ENCODE results near the gene UBL4A. TPM values are rescaled to one million over a fixed set of nuclear protein-coding genes. Genes with fewer than 3 reads are reported as not detected.

UBL4A gene
- total RNA-seq, 4 donors from 2014 or later: 25.8 to 50.5 (median 46.4) TPM

- DNase-seq (ENCODE audit: low spot score in 2 of 2): no peak
- Histone ChIP-seq H3K4me1 (peaks cover 20% of the 10 kb centered on the region), H3K36me3 (peaks cover 13% of the 10 kb centered on the region), H3K4me3 (peak overlapping the region; percentile 62), H3K9me3 (no peaks in the 10 kb centered on the region), H3K27ac (peak overlapping the region; percentile 34), H3K27me3 (no peaks in the 10 kb centered on the region)
- TF ChIP-seq EP300 (IDR thresholded peaks at IDR 0.05): no peak
- TF ChIP-seq CTCF (IDR thresholded peaks at IDR 0.05): no peak
- 34% methylated on average over 36 of the region's 65 CpGs for WGBS
Observed at GRCh38 chrX:154457491-154458115, 28.8 kb downstream of the UBL4A start.

GRCh38 chrX:154452823-154453222 is 33.6 kb downstream of the UBL4A start:
- no peaks in the 10 kb centered on the region for H3K4me1 ChIP-seq
- H3K36me3 ChIP-seq: peaks cover 23% of the 10 kb centered on the region
- WGBS: 86% methylated on average over 9 of the region's 9 CpGs
- DNase-seq (ENCODE audit: low spot score in 2 of 2): no peak
- H3K27ac ChIP-seq: no peak overlapping the region
- no peak overlapping the region for H3K4me3 ChIP-seq
- H3K27me3 ChIP-seq: no peaks in the 10 kb centered on the region
- TF ChIP-seq EP300 (IDR thresholded peaks at IDR 0.05): no peak
- TF ChIP-seq CTCF (IDR thresholded peaks at IDR 0.05): no peak
- TF ChIP-seq POLR2A (IDR thresholded peaks at IDR 0.05): no peak
- no peak for TF ChIP-seq POLR2AphosphoS5 (IDR thresholded peaks at IDR 0.05)
- H3K9me3 ChIP-seq: no peaks in the 10 kb centered on the region

GRCh38 chrX:154450312-154450711 is 36.1 kb downstream of the UBL4A start:
- WGBS: 94% methylated on average over 15 of the region's 17 CpGs
- Histone ChIP-seq H3K36me3 (peaks cover 23% of the 10 kb centered on the region), H3K27ac (no peak overlapping the region), H3K4me3 (no peak overlapping the region), H3K4me1 (peaks cover 4% of the 10 kb centered on the region), H3K27me3 (no peaks in the 10 kb centered on the region), H3K9me3 (no peaks in the 10 kb centered on the region)
- TF ChIP-seq EP300 (IDR thresholded peaks at IDR 0.05): no peak
- TF ChIP-seq POLR2A (IDR thresholded peaks at IDR 0.05): no peak
- TF ChIP-seq POLR2AphosphoS5 (IDR thresholded peaks at IDR 0.05): no peak
- no peak for TF ChIP-seq CTCF (IDR thresholded peaks at IDR 0.05)
- DNase-seq (ENCODE audit: low spot score in 2 of 2): no peak

GRCh38 chrX:154449618-154450017 is 36.8 kb downstream of the UBL4A start:
- Histone ChIP-seq H3K9me3 (no peaks in the 10 kb centered on the region), H3K4me1 (peaks cover 10% of the 10 kb centered on the region), H3K27me3 (no peaks in the 10 kb centered on the region), H3K4me3 (no peak overlapping the region), H3K27ac (no peak overlapping the region), H3K36me3 (peaks cover 23% of the 10 kb centered on the region)
- 89% methylated on average over 5 of the region's 18 CpGs for WGBS
- DNase-seq (ENCODE audit: low spot score in 2 of 2): no peak
- TF ChIP-seq POLR2A (IDR thresholded peaks at IDR 0.05) (no peak), POLR2AphosphoS5 (IDR thresholded peaks at IDR 0.05) (no peak), CTCF (IDR thresholded peaks at IDR 0.05) (no peak), EP300 (IDR thresholded peaks at IDR 0.05) (no peak)

GRCh38 chrX:154448484-154448883 is 37.9 kb downstream of the UBL4A start:
- Histone ChIP-seq H3K27ac (no peak overlapping the region), H3K4me3 (no peak overlapping the region), H3K9me3 (no peaks in the 10 kb centered on the region), H3K27me3 (no peaks in the 10 kb centered on the region), H3K36me3 (peaks cover 23% of the 10 kb centered on the region), H3K4me1 (peaks cover 19% of the 10 kb centered on the region)
- no peak for DNase-seq (ENCODE audit: low spot score in 2 of 2)
- TF ChIP-seq POLR2A (IDR thresholded peaks at IDR 0.05): no peak
- no peak for TF ChIP-seq CTCF (IDR thresholded peaks at IDR 0.05)
- TF ChIP-seq EP300 (IDR thresholded peaks at IDR 0.05): no peak
- TF ChIP-seq POLR2AphosphoS5 (IDR thresholded peaks at IDR 0.05): no peak
- WGBS: 92% methylated on average over 14 of the region's 14 CpGs

All from suprapubic skin (tissue), 4 donors.